ENCODE measurements around the gene SAMD4B.
A peak's percentile ranks its signal among the peaks of the same experiment; 100 is the strongest.
"Not testable (repeated sequence)": the region's sequence is repeated elsewhere in the genome, so short reads cannot be mapped to it uniquely, and the experiment has no call there.

The SAMD4B gene

DNA sequence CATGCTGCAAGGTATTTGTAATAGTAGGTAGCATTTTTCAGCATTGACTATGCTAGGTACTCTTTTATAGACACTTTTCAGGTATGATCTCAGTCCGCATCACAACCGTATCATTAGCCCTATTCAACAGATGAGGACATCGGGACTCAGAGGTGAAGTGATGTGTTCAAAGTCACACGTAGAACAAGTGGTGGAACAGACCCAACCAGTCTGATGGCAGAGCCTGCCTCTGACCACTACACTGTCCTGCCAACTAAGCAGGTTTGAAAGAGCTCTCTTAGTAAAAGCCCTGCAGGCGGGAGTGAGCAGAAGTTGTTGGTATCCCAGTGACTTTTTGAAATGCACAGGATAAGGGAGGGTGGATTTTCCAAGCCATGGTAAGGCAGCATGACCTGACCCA is 28.5 kb downstream of the SAMD4B start:
- DNase-seq = no peak

DNA sequence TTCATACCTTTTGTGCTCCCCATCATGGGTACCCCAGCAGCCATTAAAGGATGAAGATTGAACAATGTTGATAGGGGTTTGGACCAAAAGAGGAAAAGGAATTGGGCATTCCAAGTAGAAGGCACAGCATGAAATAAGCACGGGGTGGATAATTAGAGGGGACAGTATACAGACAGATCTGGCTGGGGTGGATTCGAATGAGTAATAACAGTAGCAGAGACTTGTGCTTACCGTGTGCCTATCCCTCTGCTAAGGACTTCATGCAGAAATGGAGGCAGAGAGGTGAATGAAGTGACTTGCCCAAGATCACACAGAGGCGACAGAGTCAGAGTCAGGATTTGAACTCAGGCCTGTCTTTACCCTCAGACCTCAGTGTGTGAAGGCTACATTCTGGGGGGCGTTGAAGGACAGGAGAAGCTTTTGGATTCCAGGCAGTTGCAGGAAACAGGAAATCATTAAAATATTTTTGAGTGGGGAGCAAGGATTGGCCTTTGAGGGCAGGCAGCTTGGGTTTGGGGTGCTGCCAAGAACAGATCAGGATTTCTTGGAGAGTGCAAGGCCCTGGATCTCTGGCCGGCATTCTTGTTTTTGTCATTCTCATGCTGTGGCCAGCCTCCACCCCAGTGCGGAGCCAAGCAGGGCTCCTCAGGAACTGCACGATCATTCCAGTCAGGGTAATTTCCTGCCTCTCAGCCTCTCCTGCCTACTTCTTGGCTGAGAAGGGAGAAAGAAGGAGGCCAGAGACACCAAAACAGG is 30.0 kb downstream of the SAMD4B start:
- no peak for DNase-seq

DNA sequence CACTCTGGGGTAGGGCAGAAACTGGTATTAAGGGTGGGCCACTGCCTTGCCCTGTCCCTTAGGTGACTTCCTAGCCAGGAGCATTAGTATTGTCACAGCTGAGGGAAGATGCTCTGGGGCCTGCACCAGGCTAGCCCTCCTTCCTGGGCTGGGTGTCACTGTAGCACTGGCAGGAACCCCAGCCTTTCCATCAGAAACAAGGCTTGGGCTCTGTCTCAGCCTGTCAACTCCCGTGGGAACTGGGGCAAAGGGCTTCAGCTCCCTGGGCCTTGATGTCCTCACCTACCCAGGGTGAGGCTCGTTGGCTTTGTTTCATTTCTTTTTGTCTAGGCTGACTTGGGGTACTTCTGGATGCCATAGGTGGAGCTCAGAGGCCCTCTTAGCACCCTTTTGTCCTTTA is 30.7 kb downstream of the SAMD4B start:
- no peak for DNase-seq

DNA sequence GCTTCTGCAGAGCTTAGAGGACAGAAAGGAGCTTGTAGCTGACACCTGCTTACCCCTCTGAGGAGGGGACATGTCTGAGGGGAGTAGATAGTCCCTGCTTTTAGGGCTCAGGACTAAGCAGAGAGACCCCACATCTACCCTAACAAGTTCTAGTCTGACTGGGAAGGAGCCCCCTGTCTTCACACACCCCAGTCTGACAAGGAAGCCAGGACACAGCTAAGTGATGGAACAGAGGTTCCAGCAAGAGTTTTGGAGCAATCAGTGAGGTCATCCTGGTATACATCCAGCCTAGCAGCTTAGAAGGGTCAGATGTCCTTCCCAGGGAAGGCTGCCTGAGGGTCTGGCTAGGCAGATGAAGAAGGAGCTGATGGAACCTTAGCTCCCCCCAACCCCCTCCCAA is 33.7 kb downstream of the SAMD4B start:
- DNase-seq = no peak

DNA sequence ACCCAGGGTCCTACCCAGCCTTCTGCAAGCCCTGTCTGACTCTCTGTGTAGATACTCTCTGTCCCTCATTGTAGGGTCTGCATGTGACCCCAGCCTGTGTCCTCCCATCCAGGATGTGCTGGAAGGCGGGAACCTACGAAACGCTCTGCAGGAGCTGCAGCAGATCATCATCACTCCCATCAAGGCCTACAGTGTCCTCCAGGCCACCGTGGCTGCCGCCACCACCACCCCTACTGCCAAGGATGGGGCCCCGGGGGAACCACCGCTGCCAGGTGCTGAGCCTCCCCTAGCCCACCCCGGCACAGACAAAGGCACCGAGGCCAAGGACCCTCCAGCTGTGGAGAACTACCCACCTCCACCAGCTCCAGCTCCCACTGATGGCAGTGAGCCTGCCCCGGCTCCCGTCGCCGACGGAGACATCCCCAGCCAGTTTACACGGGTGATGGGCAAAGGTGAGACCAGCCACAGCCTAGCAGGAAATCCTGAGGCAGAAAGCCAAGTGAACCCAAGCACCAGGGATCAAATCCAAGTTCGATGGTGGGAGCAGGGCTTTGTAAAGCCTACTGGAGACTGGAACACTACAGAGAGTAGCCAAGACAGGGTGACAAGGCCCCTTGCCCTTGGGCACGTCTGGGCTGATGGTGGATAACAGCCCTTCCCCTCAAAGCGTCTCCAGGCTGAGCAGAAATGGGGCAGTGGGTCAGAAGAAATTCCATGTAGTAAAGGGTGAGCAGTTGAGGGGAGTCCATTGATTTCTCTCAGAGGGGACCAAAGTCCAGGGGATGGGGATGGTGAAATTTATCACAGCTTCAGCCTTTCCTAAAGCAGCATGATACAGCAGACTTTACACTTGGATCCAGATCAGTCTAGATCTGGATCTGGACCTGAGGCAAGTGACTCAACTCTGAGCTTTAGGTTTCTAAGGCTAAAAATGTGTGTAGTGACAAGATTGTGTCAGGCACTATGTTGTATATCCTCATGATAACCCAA is 35.4 kb downstream of the SAMD4B start:
- no peak for DNase-seq

DNA sequence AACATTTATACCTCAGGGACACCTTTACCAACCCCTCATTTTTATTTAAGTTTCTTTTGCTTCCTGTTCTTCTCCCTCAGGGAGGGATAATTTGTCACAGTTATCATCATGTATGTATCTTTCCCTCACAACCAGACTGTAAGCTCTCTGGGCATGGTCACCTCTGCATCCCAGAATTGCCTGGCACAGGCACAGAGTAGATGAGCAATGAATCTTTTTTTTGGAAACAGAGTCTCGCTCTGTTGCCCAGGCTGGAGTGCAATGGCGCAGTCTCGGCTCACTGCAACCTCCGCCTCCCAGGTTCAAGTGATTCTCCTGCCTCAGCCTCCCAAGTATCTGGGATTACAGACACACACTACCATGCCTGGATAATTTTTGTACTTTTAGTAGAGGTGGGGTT is 37.1 kb downstream of the SAMD4B start:
- not testable (repeated sequence) for DNase-seq

DNA sequence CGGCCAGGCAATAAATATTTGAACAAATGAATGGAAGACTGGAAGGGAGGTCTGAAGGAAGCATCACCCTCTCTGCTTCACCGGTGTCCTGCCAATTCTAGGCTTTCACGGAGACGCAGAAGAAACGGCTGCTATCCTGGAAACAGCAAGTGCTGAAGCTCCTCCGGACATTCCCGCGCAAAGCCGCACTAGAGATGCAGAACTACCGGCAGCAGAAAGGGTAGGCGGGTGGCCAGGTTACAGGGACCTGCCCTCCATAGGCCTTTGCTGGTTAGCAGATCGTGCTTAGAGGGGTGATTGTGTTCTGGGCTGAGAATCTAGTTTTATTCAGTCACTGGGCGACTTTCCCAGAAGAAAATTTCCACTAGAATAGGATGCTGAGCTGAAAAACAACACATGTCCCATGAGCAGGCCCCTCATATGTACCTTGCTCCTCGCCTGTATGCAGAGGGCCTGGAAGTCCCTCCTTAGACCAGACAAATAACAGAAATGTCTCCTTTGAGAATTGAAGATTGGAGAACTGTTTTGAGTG is 37.7 kb downstream of the SAMD4B start:
- DNase-seq = no peak

DNA sequence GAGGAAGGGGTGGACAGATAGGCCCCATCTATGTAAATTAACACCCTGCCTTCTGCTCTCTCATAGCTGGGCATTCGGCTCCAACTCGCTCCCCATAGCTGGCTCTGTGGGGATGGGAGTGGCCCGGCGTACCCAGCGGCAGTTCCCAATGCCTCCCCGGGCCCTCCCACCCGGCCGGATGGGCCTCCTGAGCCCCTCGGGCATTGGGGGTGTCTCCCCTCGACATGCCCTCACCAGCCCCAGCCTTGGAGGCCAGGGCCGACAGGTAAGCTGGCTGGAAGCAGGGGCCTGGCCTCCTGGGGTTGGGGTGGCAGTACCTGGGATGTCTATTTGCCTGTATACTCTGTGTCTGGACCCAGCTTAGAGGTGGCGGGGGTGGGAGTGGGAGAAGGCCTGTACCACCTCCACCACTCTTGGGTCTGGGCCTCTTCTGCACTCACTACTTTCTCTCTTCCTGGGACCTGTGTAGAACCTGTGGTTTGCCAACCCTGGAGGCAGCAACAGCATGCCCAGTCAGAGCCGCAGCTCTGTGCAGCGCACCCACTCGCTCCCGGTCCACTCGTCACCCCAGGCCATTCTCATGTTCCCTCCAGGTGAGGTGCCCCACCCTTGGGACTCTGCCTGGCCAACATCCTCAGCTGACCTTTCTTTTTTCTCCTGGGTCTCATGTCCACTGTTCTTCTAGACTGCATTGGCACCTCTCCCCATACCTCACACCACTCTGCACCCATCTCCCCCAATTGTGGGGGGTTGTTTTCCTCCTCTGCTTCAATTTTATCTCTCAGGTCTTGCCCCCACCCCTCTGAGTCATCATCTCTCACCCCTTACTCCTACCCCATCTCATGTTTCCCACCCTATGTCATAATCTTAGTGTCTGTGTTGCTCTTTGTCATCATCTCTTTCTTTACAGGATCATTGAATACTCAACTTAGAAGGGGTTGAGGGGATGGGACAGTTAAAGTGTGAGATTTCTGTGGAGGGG is 38.6 kb downstream of the SAMD4B start:
- no peak for DNase-seq

DNA sequence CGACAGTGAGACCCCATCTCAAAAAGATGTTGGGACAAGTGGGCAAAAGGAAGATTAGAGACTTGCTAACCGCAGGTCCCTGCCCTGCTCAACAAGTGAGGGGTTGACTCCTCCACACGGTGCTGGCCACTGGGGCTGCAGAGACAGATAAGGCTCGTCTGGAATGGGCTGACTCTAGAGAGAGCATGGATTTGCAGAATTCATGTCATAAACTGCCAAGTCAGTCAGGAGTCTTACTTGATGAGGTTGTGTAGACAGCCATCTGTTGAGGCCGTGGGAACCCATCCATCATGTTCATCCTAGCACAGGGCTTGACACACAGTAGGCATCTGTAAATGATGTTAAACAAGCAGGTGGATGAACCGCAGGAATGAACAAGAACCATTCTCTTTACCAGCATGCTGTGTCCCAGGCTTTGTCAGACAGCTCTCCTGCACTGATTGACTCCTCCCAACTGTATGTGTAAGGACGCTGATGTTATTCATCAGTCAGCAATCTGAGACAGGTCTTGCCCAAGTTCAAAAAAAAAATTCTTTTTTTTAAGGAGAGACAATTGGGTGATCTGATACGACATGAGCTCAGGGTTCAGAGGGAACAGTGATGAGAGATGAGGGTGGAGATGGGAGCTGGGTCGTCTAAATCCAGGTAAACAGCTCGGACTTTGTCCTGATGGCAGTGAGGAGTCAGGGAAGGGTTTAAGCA is 39.8 kb downstream of the SAMD4B start:
- no peak for DNase-seq

DNA sequence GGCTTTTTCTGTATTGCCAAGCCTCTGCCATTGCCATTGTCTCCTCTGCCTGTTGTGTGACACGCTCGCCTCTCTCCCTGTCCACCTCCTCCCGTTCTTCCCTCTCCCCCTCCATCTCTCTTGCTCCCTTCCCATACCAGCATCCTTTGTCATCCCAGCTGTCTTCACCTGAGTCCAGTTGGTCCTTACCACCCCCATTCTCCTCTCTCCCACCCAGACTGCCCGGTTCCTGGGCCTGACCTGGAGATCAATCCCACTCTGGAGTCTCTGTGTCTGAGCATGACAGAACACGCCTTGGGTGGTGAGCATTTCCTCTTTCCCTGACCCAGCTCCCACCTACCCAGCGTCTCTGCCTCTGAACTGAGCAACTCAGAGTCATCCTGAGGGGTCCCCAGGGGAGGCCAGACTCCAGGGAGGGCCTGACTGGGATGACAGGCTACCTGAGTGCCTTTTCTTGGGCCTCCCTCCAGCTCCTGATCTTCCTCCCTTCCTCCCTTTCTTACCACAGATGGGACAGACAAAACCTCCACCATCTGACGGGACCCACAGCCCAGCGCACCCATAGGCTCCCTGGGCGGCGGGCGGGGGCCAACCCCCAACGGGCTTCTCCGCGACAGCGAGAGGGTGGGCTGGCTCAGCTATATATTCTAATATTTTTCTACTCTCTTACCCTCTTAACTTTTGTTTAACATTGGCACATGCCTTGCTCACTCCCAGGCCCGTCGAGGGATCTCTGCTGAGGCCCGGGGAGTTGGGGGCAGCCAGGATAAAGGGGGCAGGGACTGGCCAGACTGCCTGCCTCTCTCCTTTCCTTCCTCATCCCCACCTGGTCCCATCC is 41.0 kb downstream of the SAMD4B start:
- DNase-seq = no peak

DNA sequence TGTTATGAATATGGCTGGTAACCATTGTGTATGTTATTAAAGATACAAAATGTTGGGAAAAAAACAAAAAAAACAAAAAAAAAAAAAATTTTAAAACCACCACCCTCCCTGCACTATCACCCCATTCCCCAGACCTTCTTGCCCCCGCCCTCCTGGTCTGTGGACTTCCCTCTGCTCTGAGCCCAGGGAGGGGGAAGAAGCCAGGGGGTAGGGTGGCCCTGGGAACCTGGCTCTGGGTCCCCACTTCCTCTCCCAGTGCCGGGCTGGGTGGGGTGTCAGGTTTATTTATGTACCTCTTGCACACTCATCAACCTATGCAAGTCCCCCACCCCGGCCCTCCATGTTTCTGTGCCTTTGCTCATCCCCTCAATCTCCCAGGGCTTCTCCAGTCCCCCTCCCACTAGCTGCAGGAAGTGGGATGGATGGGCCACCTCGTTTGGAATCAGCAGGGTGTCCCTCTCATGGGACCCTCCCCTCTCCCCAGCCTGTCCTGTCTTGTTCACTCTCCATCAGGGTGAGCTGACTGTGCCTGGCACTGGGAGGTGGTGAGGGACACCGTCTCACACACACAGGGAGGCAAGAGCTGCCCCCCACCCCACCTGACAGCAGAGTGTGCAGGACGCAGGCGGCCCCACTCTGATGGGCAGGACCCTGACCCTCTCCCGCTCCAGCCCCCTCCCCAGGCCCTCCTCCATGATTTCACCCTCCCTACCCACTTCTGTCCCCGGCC is 42.8 kb downstream of the SAMD4B start:
- DNase-seq = no peak

DNA sequence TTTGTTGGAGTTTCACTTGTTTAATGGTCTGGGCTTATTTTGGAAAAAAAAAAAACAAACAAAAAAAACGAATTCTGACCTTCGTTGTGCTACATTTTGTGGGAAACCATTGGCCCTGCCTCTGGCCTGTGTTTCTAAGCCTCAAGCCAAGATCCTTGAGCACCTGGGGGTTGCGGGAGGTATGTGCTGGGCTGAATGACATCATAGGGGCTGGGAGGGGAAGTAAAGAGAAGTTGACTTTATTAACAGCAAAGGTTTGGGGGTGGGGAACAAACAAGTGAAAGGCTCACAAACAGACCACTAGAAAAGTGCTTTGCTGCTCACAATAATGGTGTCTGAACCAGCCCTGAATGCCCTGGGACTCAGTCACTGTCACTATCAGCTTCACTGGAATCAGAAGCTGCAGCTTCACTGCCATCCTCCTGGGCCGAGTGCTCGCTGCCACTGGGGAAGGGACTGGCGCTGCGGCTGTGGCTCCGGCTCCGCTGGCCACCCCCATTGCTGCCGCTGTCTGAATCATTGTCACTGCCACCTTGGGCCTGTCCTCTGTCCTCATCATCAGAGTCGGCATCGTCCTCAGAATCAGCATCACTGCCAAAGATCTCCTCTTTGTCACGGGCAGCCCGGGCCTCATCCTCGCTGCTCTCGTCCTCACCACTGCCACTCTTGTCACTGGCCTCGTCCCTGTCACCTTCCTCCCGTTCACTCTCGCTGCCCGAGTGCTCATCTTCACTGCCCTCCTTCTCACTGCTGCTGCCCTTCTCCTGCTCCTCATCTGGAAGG is 43.6 kb downstream of the SAMD4B start:
- DNase-seq = no peak

DNA sequence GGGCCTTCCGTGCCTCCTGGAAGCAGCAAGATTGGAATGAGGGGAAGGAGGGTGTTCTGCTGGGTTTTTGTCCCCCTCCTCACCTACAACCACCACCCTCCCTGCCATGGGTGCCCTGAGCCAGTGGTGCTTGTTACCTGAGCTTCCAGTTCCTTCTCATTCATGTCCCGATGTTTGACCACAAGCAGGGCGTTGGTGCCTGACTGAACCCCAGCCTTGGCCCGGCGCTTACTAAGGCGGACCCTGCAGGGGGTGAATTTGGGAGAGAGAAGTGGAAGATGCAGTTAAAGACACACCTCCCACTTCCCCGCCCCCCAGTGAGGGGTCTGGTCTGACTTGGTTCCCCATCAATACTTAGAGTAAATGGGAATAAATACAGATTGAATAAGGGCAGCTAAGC is 44.3 kb downstream of the SAMD4B start:
- no peak for DNase-seq

DNA sequence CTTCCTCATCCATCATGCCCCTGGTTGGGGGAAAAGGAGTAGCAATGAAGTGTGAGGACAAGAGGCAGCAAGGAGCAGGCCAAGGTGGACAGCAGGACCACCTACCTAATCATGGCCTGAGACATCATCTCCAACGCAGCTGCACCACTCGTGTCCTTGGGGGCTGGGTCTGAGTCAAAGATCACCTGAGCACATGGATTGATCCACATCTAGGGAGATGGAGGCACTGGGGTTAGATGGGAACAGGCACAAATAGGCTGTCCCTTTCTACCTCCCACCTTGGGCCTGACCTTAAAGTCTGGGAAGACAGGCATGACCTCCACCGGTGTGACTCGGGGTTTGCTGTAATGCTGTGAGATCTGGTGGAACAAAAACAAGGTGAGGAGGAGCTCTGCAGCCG is 46.4 kb downstream of the SAMD4B start:
- no peak for DNase-seq

DNA sequence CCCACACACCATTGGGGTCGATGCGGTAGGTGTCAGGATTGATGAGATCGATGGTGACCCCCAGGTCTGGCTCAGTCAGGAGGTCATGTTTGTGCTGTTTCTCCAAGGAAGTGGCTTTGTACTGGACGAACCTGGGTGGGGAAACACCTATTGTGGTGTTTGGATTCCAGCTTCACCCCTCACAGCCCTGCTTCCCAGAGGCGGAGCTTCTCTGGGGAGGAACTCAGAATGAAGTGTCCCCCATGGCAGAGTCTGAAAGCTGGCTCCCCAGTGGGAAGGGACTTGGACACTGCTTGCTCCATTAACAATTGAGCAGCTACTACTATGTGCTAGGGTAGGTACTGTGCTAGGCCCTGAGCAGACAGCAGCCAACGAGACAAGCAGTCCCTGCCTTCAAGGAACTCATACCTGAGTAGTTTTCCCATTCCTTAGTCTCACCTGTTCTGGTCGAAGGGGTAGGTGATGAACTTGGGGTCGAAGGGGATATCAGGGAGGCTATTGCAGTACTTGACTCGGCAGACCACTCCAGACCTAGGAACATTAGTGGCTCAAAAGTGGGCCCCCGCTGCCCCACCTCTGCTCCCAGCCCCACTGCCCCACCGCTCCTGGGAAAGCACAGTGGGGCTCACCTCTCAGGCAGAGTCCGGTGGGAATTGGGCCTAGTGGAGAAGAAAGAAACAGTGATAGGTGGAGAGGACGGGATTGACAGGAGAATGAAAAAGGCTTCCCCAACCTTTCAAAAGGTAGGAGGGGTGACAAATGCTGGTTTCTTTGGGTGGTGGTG is 47.6 kb downstream of the SAMD4B start:
- no peak for DNase-seq

DNA sequence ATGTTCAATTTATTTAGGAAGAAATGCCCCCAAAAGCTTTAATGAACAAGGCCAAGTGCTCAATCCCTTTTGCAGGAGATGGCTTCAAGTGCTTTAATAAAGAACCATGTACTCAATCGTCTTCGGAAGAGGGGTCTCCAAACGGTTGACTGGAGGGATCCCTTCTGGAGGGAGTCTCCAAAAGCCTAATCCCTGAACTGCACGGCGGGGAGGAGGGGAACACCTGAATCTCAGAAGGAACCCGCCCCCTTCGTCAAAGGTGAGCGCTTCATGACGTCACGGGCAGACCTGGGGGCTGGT is 48.2 kb downstream of the SAMD4B start:
- no peak for DNase-seq

DNA sequence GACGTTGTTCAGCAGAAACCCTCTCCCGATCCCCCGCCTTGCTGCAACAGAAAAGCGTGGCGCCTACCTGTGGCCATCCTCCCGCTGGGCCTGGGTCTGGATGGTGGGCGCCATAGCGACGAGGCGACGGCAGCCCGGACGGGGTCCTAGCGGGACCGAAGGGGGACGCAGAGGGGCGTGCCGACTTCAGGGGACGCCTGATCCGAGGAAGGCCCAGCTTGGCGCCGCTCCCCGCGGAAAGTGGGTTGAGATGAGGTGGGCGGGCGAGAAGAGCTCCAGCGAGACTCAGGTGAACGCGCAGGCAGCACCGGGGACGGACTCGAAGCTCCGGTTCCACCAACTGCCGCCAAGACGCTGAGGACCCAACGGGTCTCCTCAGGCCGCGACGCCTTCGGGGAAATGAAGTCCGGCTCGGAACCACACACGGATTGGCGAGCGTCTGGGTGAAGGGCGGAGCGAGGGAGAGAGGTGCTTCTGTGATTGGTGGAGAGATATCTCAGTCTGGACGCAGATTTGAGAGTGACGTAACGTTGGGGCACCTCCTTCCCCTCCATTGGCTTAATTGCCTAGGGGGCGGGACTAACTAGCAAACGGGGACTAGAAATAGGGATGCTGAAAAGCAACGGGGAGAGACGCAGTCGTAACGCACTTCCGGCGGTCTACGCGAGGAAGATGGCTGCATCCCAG is 48.7 kb downstream of the SAMD4B start, which contains the start of the genes MED29 and PAF1:
MED29 (plus strand) TSS at position 628 of the 687 bp plus-strand sequence; CDS start at position 673, 45 bp downstream.
PAF1 (minus strand) TSS at position 356 of the 687 bp plus-strand sequence; CDS start at position 114, 242 bp downstream.
- peak; percentile 97 for DNase-seq
